HG03039 (cell line): ENCODE data around the gene RENBP.
A peak's percentile ranks its signal among the peaks of the same experiment; 100 is the strongest.

ENCODE experiments used
- ATAC-seq: cut with Tn5 transposase; IDR thresholded peaks from one replicate; pipeline ENCODE4 v1.9.1; 2021; ENCODE audit warnings: mild to moderate bottlenecking, moderate library complexity; ENCODE audit not compliant: unreplicated experiment

Gene RENBP

GRCh38 chrX:153971124-153971449, 26.6 kb upstream of the RENBP start:
- ATAC-seq = peak; percentile 31

- peak; percentile 1 for ATAC-seq
Measured at GRCh38 chrX:153970357-153971123, 26.1 kb upstream of the RENBP start.

GRCh38 chrX:153969904-153970356, 25.5 kb upstream of the RENBP start:
- no peak for ATAC-seq

- no peak for ATAC-seq
Measured at GRCh38 chrX:153969125-153969903, 24.9 kb upstream of the RENBP start.

- no peak for ATAC-seq
Measured at GRCh38 chrX:153968754-153969124, 24.3 kb upstream of the RENBP start.

GRCh38 chrX:153968255-153968654, 23.8 kb upstream of the RENBP start:
- no peak for ATAC-seq

- no peak for ATAC-seq
Measured at GRCh38 chrX:153967536-153968224, 23.2 kb upstream of the RENBP start.

- no peak for ATAC-seq
Measured at GRCh38 chrX:153966841-153967535, 22.5 kb upstream of the RENBP start.

- ATAC-seq = no peak
Measured at GRCh38 chrX:153966283-153966688, 21.8 kb upstream of the RENBP start.

GRCh38 chrX:153965406-153965805, 21.0 kb upstream of the RENBP start:
- ATAC-seq = no peak

- ATAC-seq = no peak
Measured at GRCh38 chrX:153964105-153964504, 19.7 kb upstream of the RENBP start.

GRCh38 chrX:153963546-153963945, 19.1 kb upstream of the RENBP start:
- no peak for ATAC-seq

GRCh38 chrX:153961292-153961691, 16.8 kb upstream of the RENBP start:
- ATAC-seq = no peak

GRCh38 chrX:153960786-153961185, 16.3 kb upstream of the RENBP start:
- no peak for ATAC-seq

GRCh38 chrX:153960077-153960476, 15.6 kb upstream of the RENBP start:
- no peak for ATAC-seq

GRCh38 chrX:153959649-153960048, 15.2 kb upstream of the RENBP start:
- ATAC-seq = no peak

- no peak for ATAC-seq
Measured at GRCh38 chrX:153958605-153959004, 14.2 kb upstream of the RENBP start.

GRCh38 chrX:153957224-153957623, 12.8 kb upstream of the RENBP start:
- ATAC-seq = no peak

- ATAC-seq = no peak
Measured at GRCh38 chrX:153956044-153956907, 11.8 kb upstream of the RENBP start.

GRCh38 chrX:153955228-153955732, 10.8 kb upstream of the RENBP start:
- ATAC-seq = no peak
